Mesenchymal stem cell (in vitro differentiated cells and primary cell): Measurements from ENCODE around the gene GLDC.

Experiments used
- DNase-seq: peaks from one replicate; pipeline ENCODE4 v3.0.0-alpha.2; 2013
- H2AFZ ChIP-seq: one replicate; pipeline ENCODE4 v1.6.1; 2013; ENCODE audit warnings: low read depth, mild to moderate bottlenecking, control low read depth, inconsistent platforms, low read length, moderate library complexity
- H2AK5ac ChIP-seq: 2 replicates; pipeline ENCODE4 v1.6.1; 2013; ENCODE audit warnings: low read length, moderate library complexity, mild to moderate bottlenecking, inconsistent platforms; ENCODE audit not compliant: severe bottlenecking
- H2BK120ac ChIP-seq: one replicate; pipeline ENCODE4 v1.6.1; 2013; ENCODE audit warnings: low read depth, mild to moderate bottlenecking, inconsistent platforms, low read length, moderate library complexity
- H2BK12ac ChIP-seq, 2 experiments: one replicate each; pipeline ENCODE4 v1.6.1; 2013; ENCODE audit warnings: inconsistent platforms in 2 of 2, low read length in 2 of 2, mild to moderate bottlenecking in 2 of 2, moderate library complexity in 2 of 2, control low read depth in 1 of 2
- H2BK15ac ChIP-seq: one replicate; pipeline ENCODE4 v1.6.1; 2013; ENCODE audit warnings: mild to moderate bottlenecking, low read depth, inconsistent platforms; ENCODE audit not compliant: poor library complexity, severe bottlenecking
- H2BK5ac ChIP-seq: 2 replicates; pipeline ENCODE4 v1.6.1; 2013; ENCODE audit warnings: low read depth, mild to moderate bottlenecking, low read length, control low read depth, inconsistent platforms; ENCODE audit not compliant: poor library complexity, severe bottlenecking
- H3K14ac ChIP-seq, 2 experiments: one replicate each; pipeline ENCODE4 v1.6.1; 2013; ENCODE audit warnings: inconsistent platforms in 2 of 2, low read length in 2 of 2, control low read depth in 1 of 2, mild to moderate bottlenecking in 1 of 2, moderate library complexity in 1 of 2
- H3K18ac ChIP-seq, 2 experiments: one replicate each; pipeline ENCODE4 v1.6.1; 2013; ENCODE audit warnings: inconsistent platforms in 2 of 2, low read length in 2 of 2, control low read depth in 1 of 2, low read depth in 1 of 2, mild to moderate bottlenecking in 1 of 2
- H3K23ac ChIP-seq, 2 experiments: one replicate each; pipeline ENCODE4 v1.6.1; 2013; ENCODE audit warnings: inconsistent platforms in 2 of 2, low read length in 2 of 2, mild to moderate bottlenecking in 2 of 2, moderate library complexity in 2 of 2, control low read depth in 1 of 2
- H3K27ac ChIP-seq: 2 replicates; pipeline ENCODE4 v1.5.1; 2013; ENCODE audit warnings: mild to moderate bottlenecking, moderate library complexity, low read length, control low read depth, inconsistent platforms; ENCODE audit not compliant: poor library complexity, severe bottlenecking
- H3K27me3 ChIP-seq, 2 experiments: 2 replicates each; pipeline versions ENCODE4 v1.6.1 to v1.7.0; 2013; ENCODE audit warnings: low read length in 2 of 2, mild to moderate bottlenecking in 2 of 2, moderate library complexity in 2 of 2, control low read depth in 1 of 2, inconsistent platforms in 1 of 2; ENCODE audit not compliant: control insufficient read depth in 1 of 2, insufficient read depth in 1 of 2
- H3K36me3 ChIP-seq, 2 experiments: 2 replicates each; pipeline versions ENCODE4 v1.6.1 to v1.7.0; 2013; ENCODE audit warnings: low read length in 2 of 2, control low read depth in 1 of 2, inconsistent platforms in 1 of 2, low read depth in 1 of 2, mild to moderate bottlenecking in 1 of 2; ENCODE audit not compliant: insufficient read depth in 2 of 2, control insufficient read depth in 1 of 2
- H3K4ac ChIP-seq, 2 experiments: one replicate each; pipeline ENCODE4 v1.6.1; 2013; ENCODE audit warnings: inconsistent platforms in 2 of 2, low read length in 2 of 2, mild to moderate bottlenecking in 2 of 2, moderate library complexity in 2 of 2, control low read depth in 1 of 2, low read depth in 1 of 2
- H3K4me1 ChIP-seq: 2 replicates; pipeline ENCODE4 v1.6.1; 2013; ENCODE audit warnings: low read depth, low read length, control low read depth; ENCODE audit not compliant: control insufficient read depth, insufficient read depth
- H3K4me2 ChIP-seq: 2 replicates; pipeline ENCODE4 v1.6.1; 2013; ENCODE audit warnings: low read length, mild to moderate bottlenecking, inconsistent platforms; ENCODE audit not compliant: poor library complexity, severe bottlenecking
- H3K4me3 ChIP-seq, 2 experiments: 2 replicates each; pipeline versions ENCODE4 v1.5.1 to v1.7.0; 2013; ENCODE audit warnings: low read length in 2 of 2, mild to moderate bottlenecking in 2 of 2, control low read depth in 1 of 2, low read depth in 1 of 2; ENCODE audit not compliant: insufficient read depth in 1 of 2
- H3K79me1 ChIP-seq: replicated peaks from 2 replicates; pipeline ENCODE4 v1.6.1; 2013; ENCODE audit warnings: mild to moderate bottlenecking, control low read depth, low read length, inconsistent platforms; ENCODE audit not compliant: poor library complexity, severe bottlenecking
- H3K9ac ChIP-seq: 2 replicates; pipeline ENCODE4 v1.7.0; 2013; ENCODE audit warnings: mild to moderate bottlenecking, low read length, moderate library complexity
- H3K9me3 ChIP-seq: 2 replicates; pipeline ENCODE4 v1.7.0; 2013; ENCODE audit warnings: mild to moderate bottlenecking, low read length; ENCODE audit not compliant: control insufficient read depth
- H4K8ac ChIP-seq: one replicate; pipeline ENCODE4 v1.6.1; 2013; ENCODE audit warnings: inconsistent platforms, mild to moderate bottlenecking, low read length, moderate library complexity
- H4K91ac ChIP-seq: one replicate; pipeline ENCODE4 v1.6.1; 2013; ENCODE audit warnings: mild to moderate bottlenecking, low read length, inconsistent platforms
- WGBS: methylation state at CpG from one replicate; pipeline ENCODE4 v1.1.7; 2013; ENCODE audit warnings: mixed read lengths; 5-methylcytosine and 5-hydroxymethylcytosine counted together

GLDC gene

GRCh38 chr9:6641961-6642360 lies 3.6 kb downstream of the GLDC start:
- Histone ChIP-seq H3K4me3 (no peak overlapping the region), H3K27ac (no peak overlapping the region), H3K27me3 (peaks cover 49 to 69% of the 10 kb centered on the region in 2 experiments), H3K79me1 (no peaks in the 10 kb centered on the region), H3K23ac (no peak overlapping the region), H3K4ac (no peak overlapping the region), H2BK120ac (no peak overlapping the region), H4K91ac (no peak overlapping the region), H2BK5ac (no peak overlapping the region), H2AFZ (no peak overlapping the region), H2BK15ac (no peak overlapping the region), H2AK5ac (no peak overlapping the region), H4K8ac (no peak overlapping the region), H3K14ac (no peak overlapping the region), H3K9me3 (no peaks in the 10 kb centered on the region), H3K36me3 (no peaks in the 10 kb centered on the region), H3K18ac (no peak overlapping the region), H3K4me1 (peaks cover 13% of the 10 kb centered on the region), H2BK12ac (no peak overlapping the region), H3K9ac (no peak overlapping the region), H3K4me2 (no peak overlapping the region)
- no peak for DNase-seq
- 94% methylated on average over 2 of the region's 2 CpGs for WGBS

- Histone ChIP-seq H3K14ac (no peak overlapping the region), H3K4me2 (no peak overlapping the region), H2BK120ac (no peak overlapping the region), H3K79me1 (no peaks in the 10 kb centered on the region), H3K18ac (no peak overlapping the region), H3K27ac (no peak overlapping the region), H4K8ac (no peak overlapping the region), H3K36me3 (no peaks in the 10 kb centered on the region), H3K9ac (no peak overlapping the region), H3K23ac (no peak overlapping the region), H2AFZ (no peak overlapping the region), H3K27me3 (peaks cover 46 to 65% of the 10 kb centered on the region in 2 experiments), H2BK5ac (no peak overlapping the region), H2AK5ac (no peak overlapping the region), H2BK15ac (no peak overlapping the region), H3K4me3 (no peak overlapping the region), H2BK12ac (no peak overlapping the region), H3K4ac (no peak overlapping the region), H3K9me3 (no peaks in the 10 kb centered on the region), H3K4me1 (peaks cover 13% of the 10 kb centered on the region), H4K91ac (no peak overlapping the region)
- no peak for DNase-seq
- WGBS = no CpG with 5 or more reads among the region's 2 CpGs
Measured at GRCh38 chr9:6641561-6641960, 4.0 kb downstream of the GLDC start.

- no peaks in the 10 kb centered on the region for H3K9me3 ChIP-seq
- no peak overlapping the region for H3K14ac ChIP-seq
- H3K36me3 ChIP-seq = no peaks in the 10 kb centered on the region
- H2BK15ac ChIP-seq = no peak overlapping the region
- WGBS = 89% methylated on average over 5 of the region's 5 CpGs
- H3K18ac ChIP-seq = no peak overlapping the region
- no peak overlapping the region for H3K4ac ChIP-seq
- H4K91ac ChIP-seq = no peak overlapping the region
- no peak overlapping the region for H2BK5ac ChIP-seq
- peaks cover 41 to 60% of the 10 kb centered on the region in 2 experiments for H3K27me3 ChIP-seq
- no peak overlapping the region for H4K8ac ChIP-seq
- H3K23ac ChIP-seq = no peak overlapping the region
- H3K4me1 ChIP-seq = peaks cover 12% of the 10 kb centered on the region
- no peak overlapping the region for H2AFZ ChIP-seq
- H3K4me2 ChIP-seq = no peak overlapping the region
- no peak overlapping the region for H3K4me3 ChIP-seq
- H3K9ac ChIP-seq = no peak overlapping the region
- H3K79me1 ChIP-seq = no peaks in the 10 kb centered on the region
- H2AK5ac ChIP-seq = no peak overlapping the region
- no peak overlapping the region for H2BK120ac ChIP-seq
- no peak for DNase-seq
- no peak overlapping the region for H2BK12ac ChIP-seq
- H3K27ac ChIP-seq = no peak overlapping the region
Measured at GRCh38 chr9:6641056-6641455, 4.5 kb downstream of the GLDC start.

GRCh38 chr9:6640268-6641051 lies 5.1 kb downstream of the GLDC start:
- H3K18ac ChIP-seq = no peak overlapping the region
- H2BK15ac ChIP-seq = no peak overlapping the region
- H2AK5ac ChIP-seq = no peak overlapping the region
- H3K23ac ChIP-seq = no peak overlapping the region
- DNase-seq = no peak
- H3K79me1 ChIP-seq = no peaks in the 10 kb centered on the region
- 88% methylated on average over 8 of the region's 9 CpGs for WGBS
- no peak overlapping the region for H2BK120ac ChIP-seq
- H3K4me1 ChIP-seq = peaks cover 8% of the 10 kb centered on the region
- H3K14ac ChIP-seq = no peak overlapping the region
- H3K4ac ChIP-seq = no peak overlapping the region
- H4K8ac ChIP-seq = no peak overlapping the region
- H3K9ac ChIP-seq = no peak overlapping the region
- H2BK5ac ChIP-seq = no peak overlapping the region
- no peak overlapping the region for H2BK12ac ChIP-seq
- H2AFZ ChIP-seq = no peak overlapping the region
- no peaks in the 10 kb centered on the region for H3K9me3 ChIP-seq
- H3K4me2 ChIP-seq = no peak overlapping the region
- no peak overlapping the region for H3K27ac ChIP-seq
- no peaks in the 10 kb centered on the region for H3K36me3 ChIP-seq
- H4K91ac ChIP-seq = no peak overlapping the region
- H3K4me3 ChIP-seq = no peak overlapping the region
- peaks cover 35 to 54% of the 10 kb centered on the region in 2 experiments for H3K27me3 ChIP-seq
